NCI-H2196 (cell line): ENCODE results near the gene ATRN.

Experiments used
- DNase-seq: peaks from one replicate; lab custom pipeline; 2025; ENCODE audit not compliant: unreplicated experiment; lab: John Stamatoyannopoulos, UW

The ATRN gene

DNA sequence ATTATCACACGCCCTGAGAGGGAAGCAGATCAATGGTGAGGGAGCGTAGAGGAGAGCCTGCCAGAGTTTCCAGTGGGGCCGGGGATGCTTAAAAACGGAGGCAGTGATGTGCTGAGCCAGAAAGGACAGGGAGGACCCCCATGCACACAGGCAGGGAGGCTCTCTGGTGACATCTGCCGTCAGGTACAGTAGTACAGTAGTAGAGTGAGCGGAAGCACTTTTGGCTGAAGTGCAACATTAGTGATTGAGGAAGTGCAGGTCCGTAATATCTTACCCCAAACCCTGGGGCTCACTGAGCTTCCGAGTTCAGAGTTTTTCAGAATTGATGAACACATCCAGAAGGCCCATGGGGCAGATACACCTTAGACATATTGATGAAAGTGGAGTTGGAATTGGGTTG, 150.3 kb downstream of the ATRN start:
- DNase-seq = no peak

DNA sequence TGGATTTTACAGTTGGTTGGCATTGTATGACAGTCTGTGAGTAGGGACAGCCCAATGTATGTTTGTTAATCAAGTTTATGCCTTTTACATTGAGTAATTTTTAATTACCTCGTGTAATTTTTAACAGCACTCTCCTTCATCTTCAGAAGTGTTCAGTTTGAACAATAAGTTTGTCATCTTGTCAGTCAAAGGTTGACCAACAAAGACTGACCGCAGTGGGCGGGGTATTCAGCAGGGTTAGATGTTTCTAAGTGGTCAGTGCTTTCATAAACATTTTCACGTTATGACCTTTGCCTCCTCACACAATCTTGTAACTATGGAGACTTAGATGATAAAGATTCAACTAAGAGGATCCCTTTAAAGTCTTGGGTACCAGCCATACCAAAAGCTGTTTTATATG, 151.6 kb downstream of the ATRN start:
- no peak for DNase-seq

DNA sequence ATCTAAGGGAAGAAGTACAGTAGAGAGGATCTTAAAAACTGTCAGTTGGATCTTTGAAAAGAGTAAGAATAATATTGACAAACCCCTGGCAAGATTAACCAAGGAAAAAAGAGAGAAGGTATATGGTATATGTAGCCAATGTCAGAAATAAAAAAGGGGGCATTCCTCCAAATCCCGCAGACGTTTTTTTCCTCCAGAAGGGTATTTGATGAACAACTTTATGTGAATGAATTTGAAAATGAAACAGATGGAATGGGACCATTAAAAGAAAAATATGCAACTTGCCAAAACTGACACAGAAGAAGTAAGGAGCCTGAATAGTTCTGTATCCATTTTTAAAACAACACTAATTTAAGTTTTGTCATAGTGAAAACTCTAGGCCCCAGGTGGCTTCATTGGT, 156.7 kb downstream of the ATRN start:
- DNase-seq = no peak

DNA sequence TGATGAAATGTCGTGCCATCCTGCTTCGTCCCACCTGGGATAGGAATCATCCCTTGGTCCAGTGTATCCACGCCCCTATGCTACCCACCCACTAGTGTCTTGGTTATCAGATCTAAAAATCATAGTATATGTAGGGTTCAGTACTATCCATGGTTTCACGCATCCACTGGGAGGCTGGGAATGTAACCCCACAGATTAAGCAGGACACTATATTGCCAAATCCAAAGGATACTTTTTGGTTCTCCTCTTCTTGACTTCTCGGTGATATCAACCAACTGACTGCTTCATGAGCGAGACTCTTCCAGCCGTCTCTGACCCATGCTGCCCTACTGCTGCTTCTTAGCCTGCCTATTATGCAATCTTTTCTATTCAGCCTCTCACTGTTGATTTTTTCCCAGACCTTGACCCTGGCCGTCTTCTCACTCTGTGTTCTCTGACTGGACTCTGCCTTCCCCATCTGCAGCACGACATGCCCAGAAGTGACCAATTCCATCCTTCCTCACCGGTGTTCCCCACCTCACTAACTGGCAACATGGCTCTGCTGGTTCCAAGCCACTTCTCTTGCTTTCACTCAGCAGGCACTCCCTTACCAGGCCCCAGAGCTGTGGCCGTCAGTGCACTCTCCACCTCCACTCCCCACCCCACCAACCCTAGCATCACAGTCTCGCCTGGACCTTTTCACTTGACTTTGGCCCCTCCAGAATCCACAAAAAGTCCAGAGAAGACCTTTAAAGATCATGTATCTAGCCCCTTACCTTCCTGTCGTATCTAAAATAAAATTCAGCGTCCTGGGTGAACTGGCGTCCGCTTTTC, 157.9 kb downstream of the ATRN start:
- DNase-seq = no peak

DNA sequence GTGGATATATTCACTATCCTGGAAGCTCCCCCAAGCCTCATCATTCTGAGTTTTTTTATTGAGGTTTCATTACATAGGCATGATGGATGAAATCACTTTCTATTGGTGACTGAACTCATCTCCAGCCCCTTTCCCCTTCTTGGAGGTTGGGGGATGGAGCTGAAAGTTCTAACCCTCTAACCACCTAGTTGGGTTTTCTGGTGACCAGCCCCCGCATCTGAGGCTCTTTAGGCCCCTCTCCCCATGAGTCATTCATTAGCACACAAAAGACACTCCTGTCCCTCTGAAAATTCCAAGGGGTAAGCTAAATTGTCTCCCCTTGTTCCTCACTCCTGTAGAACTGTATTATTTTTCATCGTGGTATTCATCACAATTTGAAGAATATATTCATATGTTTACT, 159.1 kb downstream of the ATRN start:
- no peak for DNase-seq

DNA sequence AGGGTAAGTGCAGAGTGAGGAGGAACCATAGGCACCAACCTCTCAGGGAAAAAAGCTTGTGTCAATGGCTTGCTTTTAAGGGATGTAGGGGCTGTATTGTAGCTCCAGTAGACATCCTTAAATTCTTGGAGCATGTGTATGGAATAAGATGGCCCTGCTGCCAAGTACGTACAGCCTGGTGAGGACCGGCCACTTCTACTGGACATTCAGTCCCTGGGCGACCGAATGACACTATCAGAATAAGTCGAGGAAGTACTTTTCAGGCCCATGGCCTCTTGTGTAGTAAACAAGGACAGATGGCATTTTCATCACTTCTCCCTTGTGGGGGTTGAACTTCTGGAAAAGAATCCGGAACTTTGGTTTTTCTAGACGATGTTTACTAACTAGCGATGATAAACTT, 159.6 kb downstream of the ATRN start:
- no peak for DNase-seq

DNA sequence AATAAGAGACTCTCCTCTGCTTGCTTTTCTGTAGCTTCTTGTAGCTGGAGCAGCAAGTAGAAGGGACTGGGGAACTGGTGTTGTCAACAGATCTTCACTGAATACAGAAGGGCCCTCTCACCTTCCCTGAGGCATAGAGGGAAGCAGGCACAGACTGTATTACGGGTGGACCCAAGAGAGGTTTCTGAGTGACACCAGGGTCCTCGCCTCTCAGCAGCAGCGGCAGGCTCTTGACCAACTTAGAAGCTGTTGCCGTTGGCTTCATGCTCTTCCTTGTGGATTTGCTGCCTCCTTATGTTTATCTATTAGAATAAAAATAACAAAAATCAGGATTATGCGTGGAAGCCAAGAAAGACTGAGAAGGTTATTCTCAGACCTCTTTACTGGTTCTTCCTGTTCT, 160.7 kb downstream of the ATRN start:
- DNase-seq = no peak

DNA sequence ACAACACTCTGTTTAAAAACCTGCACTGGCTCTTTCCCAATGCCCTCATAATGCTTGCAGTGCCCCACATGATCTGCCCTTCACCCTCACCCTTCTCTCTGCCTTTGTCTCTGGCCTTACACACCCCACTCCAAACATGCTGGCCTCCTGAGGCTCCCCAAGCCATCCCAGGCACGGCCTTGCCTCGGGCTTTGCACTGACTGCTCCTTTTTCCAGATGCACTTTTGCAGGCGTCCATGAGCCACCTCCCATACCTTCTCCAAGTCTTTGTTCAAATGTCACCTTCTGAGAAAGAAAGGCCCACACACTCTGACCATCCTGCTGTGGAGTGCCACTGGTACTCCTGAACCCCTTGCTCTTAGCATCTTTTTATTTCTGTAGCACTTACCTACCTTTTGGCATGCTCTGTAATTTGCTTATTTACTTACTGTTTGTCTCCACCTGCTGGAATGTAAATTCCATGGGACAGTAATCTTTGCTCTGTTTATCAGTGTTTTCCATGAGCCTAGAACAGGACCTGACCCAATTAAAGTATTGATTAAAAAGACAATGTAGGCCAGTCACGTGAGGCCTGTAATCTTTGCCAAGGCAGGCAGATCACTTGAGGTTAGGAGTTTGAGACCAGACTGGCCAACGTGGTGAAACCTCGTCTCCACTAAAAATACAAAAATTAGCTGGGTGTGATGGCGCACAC, 161.6 kb downstream of the ATRN start:
- no peak for DNase-seq

DNA sequence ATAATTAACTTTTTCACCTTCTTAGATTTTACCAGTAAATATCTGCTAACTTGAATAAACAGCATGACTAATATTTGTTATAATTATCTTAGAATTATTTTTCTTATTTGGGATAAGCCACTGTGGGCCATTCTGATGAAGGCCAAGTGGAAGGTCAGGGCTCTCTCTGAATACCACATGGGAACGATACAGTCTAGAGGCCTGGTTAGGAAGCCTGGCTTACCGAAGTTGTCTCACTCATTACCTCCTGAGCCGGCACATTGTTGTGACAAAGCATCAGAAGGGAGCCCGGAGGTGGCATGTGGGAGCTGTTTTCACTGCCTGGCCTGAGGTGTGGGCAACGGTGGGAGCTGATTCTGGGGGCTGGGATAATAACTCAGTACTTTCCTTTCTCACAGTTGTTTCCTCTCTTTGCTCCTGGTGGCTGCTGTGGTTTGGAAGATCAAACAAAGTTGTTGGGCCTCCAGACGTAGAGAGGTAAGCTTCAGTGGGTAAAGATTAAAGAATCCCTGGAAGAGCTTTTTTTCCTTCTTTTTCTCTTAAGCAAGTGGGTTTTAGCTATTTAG, 163.2 kb downstream of the ATRN start:
- DNase-seq = no peak

DNA sequence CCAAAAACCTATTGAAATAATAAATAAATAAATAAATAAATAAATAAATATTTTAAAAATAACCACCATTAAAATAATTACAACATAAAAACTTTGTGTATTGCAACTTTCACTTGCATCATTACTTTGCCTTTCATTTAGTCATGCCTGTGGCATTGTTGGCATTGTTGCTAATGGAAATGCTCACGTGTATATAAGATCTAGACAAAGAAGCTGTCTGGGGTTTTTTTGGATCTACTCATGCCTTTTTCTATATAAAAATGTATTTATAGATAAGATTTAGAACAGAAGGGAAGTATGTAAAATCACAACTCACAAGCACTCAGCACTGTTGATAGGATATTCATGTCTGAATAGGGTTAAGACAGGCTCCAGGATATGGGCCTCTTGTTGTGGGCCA, 164.5 kb downstream of the ATRN start:
- DNase-seq = no peak

DNA sequence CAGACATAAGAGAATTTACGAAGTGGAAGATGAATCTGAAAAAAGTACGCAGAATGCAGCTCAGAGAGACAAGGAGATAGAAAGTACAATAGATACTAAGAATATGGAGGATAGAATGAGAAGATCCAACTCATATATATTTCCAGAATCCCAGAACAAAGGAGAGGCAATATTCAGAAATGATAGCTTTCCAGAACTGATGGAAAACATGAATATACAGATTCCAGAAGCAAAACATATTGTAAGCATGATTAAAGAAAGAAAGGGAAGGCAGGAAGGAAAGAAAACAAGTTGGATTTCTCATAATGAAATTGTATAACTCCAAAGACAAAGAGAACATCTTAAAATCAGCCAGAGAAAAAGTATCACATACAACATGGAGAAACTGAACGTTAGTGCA, 169.4 kb downstream of the ATRN start:
- DNase-seq = no peak

DNA sequence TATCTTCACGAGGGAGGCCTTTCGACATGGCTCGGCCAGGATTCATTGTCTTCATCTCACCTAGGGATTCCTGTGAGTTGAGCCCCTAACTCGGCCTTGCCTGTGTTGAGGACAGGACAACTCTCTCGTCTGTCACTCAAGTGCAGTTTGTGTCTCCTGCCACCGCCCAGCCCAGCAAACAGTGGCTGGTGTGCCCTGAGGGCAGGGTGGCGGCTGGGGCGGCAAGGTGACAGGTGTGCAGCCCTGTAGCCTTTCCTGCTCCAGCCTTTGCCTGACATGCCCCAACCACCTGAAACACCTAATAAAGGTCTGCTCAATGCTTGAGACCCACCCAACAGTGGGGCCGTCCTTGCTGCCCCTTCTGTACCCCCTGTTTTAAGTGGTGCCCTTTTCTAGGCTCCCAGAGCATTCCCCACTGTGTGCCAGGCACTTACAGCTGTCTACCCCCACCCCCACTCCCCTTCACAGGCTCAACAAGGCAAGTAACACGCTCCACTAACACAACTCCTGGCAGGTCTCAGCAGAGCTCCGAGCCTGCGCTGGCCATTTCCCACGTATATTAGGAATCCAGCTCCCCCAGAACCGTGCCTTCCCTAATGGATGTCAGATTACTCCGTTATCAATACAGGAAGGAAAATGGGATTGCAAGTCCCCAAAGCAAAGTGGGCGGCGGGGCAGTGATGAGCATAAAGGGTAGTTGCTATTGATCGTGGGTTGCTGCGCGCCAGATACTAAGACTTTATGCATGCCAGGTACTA, 174.7 kb downstream of the ATRN start:
- no peak for DNase-seq

DNA sequence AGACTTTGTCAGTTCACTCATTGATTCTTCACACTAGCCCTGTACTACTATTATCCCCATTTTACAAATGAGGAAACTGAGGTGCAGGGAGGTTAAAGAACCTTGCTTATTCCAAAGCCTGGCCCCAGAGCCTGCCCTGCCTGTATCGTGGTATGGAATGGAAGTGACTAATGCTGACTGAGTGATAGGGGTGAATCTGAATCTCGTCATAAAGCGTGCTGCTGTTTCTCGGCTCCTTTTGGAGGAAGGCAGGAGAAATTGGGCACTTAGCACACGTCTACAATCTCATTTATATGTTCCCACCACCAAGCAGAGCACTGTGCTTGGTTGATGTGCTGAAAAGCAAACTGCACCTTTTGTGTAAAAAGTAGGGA, 175.2 kb downstream of the ATRN start:
- no peak for DNase-seq

DNA sequence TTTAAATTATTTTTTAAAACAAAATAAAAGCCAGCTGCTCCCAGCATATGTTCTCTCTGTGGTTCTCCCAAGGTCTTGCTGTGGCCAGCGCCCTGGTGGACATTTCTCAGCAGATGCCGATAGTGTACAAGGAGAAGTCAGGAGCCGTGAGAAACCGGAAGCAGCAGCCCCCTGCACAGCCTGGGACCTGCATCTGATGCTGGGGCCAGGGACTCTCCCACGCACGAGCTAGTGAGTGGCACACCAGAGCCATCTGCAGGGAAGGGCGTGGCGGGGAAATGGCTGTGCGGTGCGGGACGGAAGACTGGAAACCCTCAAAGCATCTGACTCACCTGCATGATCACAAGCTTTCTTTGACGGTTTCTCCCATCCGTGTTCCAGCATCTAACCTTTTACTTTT, 175.8 kb downstream of the ATRN start:
- DNase-seq = no peak

DNA sequence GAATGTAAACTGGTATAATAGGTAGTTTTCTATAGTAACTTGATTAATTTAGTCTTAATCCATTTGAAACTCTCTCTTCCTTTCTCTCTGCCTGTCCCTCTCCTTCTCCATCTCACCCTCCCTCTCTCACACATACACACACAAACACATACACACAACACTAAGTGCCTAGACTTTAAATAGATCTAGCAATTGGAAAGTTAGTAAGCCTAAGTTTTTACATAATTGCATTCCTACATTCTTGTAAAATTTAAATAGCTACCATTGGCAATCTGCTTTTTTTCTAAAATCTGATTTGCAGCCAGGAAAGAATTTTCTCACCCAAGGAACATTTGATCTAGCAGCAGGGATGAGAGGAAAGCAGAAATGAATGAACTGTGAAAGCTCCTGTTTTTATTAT, 176.7 kb downstream of the ATRN start:
- no peak for DNase-seq

DNA sequence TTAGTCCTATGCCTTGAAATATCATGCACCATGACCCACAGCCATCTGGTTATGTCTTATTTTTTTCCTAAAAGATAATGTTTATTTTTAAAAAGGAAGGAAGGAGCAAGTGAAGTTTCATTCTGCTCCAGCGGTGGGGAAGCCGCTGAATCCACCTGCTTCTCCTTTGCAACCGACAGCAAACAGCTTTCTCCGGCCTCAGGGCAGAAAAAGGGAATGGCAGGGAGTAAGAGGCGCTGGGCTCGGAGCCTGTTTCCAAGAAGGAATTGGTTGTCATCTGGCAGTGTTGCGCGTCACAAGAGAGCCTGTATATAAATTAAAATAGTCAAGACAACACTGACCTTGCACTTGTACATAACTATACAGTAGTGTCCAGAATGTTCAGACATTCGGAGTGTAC, 178.1 kb downstream of the ATRN start:
- DNase-seq = no peak

DNA sequence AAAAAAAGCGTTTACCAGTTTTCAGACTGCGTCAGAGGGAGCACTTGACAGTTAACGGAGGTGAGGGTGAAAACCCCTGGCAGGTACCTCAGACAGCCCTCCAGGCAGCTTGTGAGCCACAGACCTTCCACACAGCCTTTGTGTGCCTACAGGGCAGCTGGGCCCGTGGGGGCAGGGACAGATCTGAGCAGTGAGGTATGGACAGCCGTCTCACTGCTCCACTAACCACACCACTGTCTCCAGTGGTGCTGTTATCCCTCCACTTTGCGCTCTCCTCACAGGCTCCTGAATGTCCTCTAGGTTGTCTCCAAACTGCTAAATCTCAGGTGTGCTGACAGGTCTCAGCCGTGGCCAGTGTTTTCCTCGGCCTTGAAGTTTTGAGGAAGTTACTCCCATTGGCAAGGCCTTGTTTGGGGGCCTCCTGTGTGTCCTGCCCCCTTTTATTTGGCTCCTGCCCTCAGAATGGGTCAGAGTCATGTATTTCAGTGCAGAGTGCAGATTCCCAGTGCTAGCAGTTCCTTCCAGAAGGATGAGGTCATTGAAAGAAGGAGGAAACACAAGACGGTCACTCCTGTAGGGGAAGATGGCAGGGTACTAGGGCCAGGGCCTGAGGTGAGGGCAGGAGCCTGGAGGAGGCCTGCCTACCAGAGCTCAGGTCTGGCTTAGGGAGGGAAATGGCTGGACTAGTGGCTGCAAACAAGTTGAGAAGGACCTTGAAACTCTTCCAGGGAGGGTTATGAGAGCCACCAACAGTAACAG, 180.6 kb downstream of the ATRN start:
- DNase-seq = no peak

DNA sequence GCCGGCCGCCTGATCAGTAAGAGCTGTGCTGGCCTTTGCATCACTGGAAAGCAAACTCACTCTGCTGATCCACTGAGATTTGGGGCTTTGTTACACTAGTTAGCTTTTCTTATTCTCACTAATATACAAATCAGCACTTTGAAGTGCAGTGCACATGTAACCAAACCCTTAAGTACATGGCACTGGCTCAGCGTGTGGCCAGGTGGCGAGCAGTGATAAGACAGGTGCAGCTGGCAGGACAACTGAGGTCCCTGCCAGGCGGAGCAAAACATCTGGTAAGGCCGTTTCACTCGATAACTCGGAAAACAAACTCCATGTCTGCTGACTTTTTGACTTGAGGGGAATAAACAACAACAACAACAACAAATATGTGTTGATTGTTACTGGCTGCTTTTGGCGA, 181.4 kb downstream of the ATRN start:
- DNase-seq = peak; percentile 44

DNA sequence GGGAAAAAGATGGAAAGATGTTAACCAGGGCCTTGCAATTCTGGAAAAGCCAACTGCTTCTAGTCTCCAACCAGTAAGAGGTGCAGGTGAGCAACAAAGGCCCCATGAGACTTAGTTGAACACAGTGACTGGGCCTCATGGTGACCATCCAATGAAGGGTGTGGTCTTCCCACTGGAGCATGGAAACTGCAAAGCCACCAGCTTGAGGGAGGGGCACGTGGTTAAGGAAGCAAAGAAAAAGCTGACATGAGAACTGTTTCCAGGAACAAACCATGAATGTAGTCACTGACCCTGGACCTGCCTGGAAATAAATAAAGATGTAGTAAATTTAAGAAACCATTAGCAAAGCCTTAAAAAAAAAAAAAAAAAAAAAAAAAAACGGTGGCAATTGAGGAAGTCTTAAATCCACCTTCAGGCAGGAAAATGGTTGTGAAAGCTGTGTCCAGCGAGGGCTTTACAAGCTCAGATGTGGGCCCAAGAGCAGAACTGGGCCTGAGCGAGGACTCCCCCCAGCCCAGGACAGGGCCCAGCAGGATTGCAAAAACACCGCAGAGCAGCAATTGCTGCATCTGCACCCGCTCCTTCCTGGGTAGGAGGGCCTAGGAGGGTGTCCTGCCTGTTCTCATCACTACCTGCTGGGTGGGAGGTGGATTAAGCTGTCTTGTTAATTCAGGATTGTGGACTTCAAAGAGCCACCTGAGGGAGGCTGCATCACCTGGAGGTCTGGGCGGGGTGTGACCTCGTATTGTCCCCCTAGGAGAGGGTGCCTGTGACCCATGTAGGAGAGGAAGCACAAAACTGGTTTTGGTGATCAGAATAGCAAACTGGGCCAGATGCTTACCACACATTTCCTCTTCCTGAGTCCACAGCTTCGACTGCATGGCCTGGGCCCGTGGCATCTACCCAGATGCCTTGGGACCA, 182.1 kb downstream of the ATRN start:
- DNase-seq = no peak

DNA sequence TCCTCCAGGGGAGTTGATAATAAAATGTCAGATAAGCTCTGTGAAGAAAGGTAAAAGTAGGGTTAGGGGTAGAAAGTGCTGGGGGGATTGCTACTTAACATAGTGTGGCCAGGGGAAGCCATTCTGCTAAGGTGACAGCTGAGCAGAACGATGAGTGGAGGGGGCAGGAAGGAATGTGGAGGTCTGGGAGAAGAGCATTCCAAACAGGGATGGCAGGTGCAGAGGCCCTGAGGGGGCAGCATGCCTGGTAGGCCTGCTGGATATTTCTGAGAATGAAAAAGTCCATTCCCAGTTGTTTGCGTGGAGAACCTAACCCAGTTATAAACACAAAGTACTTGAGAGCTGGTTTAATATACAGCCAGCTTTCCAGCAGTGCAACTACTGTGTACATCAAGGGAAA, 183.1 kb downstream of the ATRN start:
- no peak for DNase-seq
